Activated CD8-positive, alpha-beta memory T cell treated with anti-CD3 and anti-CD28 coated beads for 36 hours (primary cell): Measurements from ENCODE around the gene NDRG2. TPM values are rescaled to one million over a fixed set of nuclear protein-coding genes. Genes with fewer than 3 reads are reported as not detected.

ENCODE experiments used
- CTCF ChIA-PET: fragments of 350-600 bp; sonication (Branson Sonifier 250); formaldehyde crosslinking; loops from one replicate; lab custom pipeline; 2021; ENCODE audit warnings: antibody characterized with exemption; lab: Charles Lee
- POLR2A ChIA-PET: fragments of 350-600 bp; sonication (Branson Sonifier 250); formaldehyde crosslinking; loops from one replicate; lab custom pipeline; 2021; ENCODE audit warnings: antibody characterized with exemption; lab: Charles Lee
- total RNA-seq, 2 experiments: library from RNA; stranded (reverse); gene quantifications; one replicate each; pipeline ENCODE4 v1.2.3, GENCODE V29; 2021

Gene NDRG2
- 1 to 10 TPM; 4.0 to 4.5 TPM for total RNA-seq

DNA sequence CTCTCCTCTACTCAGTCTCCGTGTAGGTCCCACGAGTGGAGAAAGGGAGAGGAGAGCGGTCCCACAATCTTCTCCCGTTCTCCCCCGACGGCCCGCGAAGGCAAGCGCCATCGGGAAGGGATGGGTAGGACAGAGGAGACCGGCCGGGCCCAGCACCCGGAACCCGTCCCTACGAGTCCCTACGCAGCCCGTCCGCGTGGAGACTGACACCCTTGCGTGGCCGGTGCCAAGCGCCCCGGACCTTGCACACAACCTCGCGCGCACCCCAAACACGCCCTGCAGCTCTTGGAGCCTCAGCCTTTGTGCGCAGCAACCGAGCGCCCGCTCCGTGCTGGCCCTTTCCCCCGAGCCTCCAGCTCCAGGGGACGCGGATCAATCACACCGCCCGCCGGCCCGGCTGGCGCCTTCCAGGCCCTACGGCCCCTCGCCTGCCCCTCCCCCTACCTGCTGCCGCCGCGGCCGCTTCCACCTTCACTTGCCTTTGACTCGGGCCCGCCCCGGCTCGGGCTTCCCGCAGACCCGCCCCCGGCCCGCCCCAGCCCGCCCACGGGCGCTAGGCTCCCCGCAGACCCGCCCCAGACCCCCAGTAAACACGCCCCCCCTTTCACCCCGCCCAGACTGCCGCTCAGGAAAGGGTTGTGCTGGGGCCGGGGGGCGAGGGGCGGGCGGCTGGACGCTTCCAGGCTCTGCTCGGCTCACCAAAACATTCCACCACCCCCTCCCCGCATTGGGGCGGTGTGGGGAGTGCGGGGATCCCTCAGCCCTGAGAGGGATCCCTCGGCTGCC is at the start of gene NDRG2:
TSS of gene NDRG2 (minus strand) at position 477 of the 786 bp plus-strand sequence. CDS start 1,746 bp downstream, outside the sequence.
- POLR2A ChIA-PET: interaction anchor here (0.6 kb wide), 2 partner anchors 65 to 552 kb away, joined by 3 read pairs; no protein-coding TSS in a partner anchor
- CTCF ChIA-PET: interaction anchor here (1.4 to 2.6 kb wide), 2 partner anchors 10 to 78 kb away, joined by 3 to 13 read pairs; no protein-coding TSS in a partner anchor

DNA sequence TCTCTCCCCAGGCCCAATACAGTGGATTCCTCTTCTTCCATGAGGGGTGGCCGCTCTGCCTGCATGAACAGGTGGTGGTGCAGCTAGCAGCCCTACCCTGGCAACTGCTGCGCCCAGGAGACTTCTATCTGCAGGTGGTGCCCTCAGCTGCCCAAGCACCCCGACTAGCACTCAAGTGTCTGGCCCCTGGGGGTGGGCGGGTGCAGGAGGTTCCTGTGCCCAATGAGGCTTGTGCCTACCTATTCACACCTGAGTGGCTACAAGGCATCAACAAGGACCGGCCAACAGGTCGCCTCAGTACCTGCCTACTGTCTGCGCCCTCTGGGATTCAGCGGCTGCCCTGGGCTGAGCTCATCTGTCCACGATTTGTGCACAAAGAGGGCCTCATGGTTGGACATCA is 49.1 kb upstream of the NDRG2 start:
- POLR2A ChIA-PET: no interaction called here
- CTCF ChIA-PET: interaction anchor here (2.0 to 5.8 kb wide), 3 partner anchors 16 to 31 kb away, joined by 5 to 56 read pairs (median 9); no protein-coding TSS in a partner anchor

DNA sequence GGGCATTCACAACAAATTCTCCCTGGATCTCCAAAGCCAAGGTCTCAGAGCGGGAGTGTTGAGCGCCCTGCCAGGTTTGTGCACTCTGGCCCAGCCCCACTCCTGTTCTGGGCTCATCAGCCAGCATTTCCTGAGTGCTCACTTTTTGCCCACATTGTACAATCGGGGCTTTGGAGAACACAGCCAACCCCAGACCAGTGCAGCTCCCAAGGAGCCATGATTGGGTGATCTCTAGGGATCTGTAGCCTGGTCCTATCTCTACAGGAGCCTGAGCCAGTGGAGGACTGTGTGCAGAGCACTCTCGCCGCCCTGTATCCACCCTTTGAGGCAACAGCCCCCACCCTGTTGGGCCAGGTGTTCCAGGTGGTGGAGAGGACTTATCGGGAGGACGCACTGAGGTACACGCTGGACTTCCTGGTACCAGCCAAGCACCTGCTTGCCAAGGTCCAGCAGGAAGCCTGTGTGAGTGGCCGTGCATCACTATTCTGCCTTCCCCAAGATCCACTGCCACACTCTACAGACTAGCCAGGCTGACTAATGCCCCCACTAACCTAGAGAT is 48.0 kb upstream of the NDRG2 start:
- CTCF ChIA-PET: interaction anchor here (0.7 to 5.8 kb wide), 4 partner anchors 17 to 58 kb away, joined by 3 to 56 read pairs (median 6); no protein-coding TSS in a partner anchor
- POLR2A ChIA-PET: no interaction called here

DNA sequence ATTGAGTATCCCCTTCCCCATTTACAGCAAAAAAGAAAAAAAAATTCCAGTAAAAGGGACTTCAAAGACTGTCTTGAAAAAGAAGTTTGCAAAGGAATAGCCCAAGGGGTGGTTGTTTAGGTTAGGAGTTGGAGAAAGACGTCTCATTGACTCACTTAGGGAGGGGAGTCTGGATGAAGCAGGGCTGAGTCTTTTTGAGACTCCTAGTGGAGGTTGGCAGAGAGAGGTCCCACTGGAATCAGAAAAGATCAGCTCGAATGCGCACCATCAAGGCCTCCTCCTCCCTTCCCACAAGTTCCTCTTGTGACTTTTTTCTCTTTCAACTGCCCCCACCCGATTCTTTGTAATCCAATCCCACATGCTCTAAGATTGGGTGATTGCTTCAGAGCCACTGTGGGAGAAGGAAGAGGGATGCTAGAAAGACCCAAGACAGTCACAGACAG is 47.2 kb upstream of the NDRG2 start:
- CTCF ChIA-PET: interaction anchor here (0.7 to 5.8 kb wide), 5 partner anchors 18 to 57 kb away, joined by 3 to 56 read pairs (median 9); no protein-coding TSS in a partner anchor
- POLR2A ChIA-PET: no interaction called here

DNA sequence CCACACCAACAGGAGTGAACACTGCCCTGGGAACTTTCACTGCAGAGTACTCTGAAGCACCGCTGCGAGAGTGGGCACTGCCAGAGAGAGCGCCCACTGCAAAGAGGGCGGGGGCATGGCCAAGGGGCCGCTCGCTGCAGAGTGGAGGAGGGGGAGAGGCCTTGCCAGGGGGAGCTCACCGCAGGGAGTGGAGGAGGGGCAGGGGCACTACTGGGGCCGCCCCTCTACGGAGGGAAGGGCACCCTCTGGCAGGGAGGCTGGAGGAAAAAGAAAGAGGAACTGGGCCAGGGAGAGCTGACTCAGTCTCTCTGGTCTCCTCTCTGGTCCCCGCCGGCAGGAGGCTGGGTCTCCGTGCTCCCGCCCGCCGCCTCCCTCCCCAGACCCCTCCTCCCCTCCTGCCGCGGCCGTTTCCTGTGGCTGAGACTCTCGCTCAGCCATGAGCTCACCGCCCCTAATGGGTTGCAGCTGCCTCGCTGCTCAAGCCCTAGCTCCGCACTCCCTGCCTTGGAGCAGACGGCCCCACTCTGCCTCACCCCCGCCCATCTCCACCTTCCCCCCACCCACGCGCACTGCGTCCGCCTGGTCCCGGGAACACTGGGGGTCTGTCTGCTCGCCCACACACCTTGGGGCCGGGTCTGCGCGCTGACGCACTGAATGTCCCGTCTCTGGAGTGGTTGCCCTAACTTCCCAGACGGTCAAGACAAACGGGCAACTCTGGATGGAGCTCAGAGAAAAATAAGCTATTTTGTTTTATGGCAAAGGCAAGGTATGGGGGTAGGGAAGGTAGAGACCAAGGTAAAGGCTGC is 46.6 kb upstream of the NDRG2 start:
- ChIA-PET CTCF (interaction anchor here (1.0 to 5.8 kb wide), 9 partner anchors 16 to 56 kb away, joined by 3 to 56 read pairs (median 7); partner anchors contain the start of gene TMEM253), POLR2A (interaction anchor here (1.5 kb wide), 1 partner anchor 32 kb away, joined by 7 read pairs; no protein-coding TSS in a partner anchor)

DNA sequence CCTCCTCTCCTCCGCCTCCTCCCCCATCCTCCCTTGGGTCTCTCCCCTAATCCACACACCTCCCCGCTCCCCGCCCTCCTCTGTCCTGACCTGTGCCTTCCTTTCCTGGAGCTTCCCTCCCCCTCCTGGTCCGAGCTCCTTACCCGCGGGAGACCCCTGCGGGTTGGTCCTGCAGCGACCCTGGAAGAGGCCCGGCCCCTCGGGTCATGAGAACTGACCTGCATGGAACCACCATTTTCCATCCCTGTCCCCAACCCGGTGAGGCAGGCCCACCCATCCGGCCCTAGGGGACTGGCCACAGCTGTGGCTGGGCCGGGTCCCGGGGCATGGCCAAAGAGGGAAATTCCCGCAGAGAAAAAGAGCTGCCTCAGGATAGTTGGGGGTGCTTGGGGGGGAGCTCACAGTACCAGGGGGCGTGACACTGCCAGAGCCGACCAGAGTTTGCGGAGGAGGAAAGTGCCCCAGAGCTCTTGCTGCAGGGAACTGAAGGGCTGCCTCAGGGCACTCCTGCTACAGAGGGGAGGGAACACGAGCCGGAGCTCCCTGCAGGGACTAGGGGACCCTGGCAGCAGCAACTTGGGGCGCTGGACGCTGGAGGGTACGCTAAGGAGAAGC is 45.9 kb upstream of the NDRG2 start:
- ChIA-PET POLR2A (interaction anchor here (1.5 kb wide), 1 partner anchor 33 kb away, joined by 7 read pairs; no protein-coding TSS in a partner anchor), CTCF (interaction anchor here (1.0 to 5.8 kb wide), 9 partner anchors 17 to 56 kb away, joined by 3 to 56 read pairs (median 7); partner anchors contain the start of gene TMEM253)

DNA sequence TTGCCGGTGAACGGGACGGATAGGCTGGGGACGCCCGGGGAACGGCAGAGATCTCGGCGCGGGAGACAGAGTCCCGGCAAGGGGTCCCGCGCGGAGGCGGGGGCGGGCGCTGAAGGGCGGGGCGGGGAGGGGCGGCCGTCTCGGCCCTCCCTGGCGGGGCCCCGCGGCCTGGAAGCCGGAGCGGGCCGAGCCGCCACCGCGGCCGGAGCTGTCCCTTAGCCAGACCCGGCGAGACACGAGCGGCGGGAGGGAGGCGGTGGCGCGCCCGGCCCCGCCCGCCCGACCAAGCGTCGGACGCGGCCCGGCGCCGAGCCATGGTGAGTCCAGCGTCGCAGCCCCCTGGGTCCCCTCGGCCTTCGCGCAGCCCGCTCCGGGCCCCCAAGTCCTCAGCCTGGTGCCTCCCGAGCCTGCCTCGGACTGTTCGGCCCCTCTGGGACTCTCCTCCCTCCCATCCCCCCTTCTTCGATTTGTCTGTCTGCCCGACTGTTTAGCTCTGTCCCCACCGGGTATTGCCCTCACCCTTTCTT is 45.3 kb upstream of the NDRG2 start, which contains the start of gene ARHGEF40:
TSS of gene ARHGEF40 (plus strand) at position 222 of the 527 bp plus-strand sequence. CDS start at position 315, 93 bp downstream.
- POLR2A ChIA-PET: interaction anchor here (1.5 kb wide), 1 partner anchor 34 kb away, joined by 7 read pairs; no protein-coding TSS in a partner anchor

DNA sequence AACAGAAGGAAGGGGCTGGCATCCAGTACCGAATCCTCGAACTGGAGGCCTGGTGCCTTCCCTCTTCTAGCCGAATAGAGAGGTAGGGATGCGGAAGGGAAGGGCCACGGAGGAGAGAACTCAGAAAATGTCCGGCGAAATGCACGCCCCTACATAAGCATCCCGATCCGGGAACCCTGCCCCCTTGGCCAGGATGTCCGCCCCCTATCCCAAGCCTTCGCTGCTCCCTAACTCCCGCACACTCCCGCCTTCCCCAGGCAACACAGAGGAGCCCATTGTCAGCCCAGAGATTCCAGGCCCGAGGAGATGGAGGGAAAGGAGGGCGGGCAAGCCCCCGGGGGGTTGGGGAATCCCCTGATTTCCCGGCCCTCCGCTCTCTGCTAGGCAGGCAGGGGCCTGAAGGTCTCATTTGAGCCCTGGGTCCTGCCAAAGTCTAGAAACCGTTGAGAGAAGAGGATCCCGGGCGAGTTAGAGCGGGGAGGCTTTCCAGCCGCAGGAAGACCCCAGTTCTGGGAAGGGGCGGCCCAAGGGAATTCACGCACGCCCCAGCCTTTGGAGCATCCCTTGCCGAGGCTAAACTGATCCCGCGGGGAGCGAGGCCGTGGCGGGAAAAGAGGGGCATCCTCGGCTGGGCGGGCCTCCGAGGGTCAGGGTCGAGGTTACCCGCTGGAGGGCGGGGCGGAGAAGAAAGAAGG is 44.7 kb upstream of the NDRG2 start:
- ChIA-PET POLR2A (no interaction called here), CTCF (interaction anchor here (0.6 to 5.8 kb wide), 11 partner anchors 22 to 1458 kb away, joined by 3 to 56 read pairs (median 16); partner anchors contain the start of genes TMEM253 and ZNF219)

More for the DNA sequence above, 45.3 kb upstream of the NDRG2 start, which contains the start of gene ARHGEF40:
- CTCF ChIA-PET: interaction anchor here (1.0 to 5.8 kb wide), 8 partner anchors 18 to 55 kb away, joined by 3 to 56 read pairs (median 8); partner anchors contain the start of gene TMEM253

DNA sequence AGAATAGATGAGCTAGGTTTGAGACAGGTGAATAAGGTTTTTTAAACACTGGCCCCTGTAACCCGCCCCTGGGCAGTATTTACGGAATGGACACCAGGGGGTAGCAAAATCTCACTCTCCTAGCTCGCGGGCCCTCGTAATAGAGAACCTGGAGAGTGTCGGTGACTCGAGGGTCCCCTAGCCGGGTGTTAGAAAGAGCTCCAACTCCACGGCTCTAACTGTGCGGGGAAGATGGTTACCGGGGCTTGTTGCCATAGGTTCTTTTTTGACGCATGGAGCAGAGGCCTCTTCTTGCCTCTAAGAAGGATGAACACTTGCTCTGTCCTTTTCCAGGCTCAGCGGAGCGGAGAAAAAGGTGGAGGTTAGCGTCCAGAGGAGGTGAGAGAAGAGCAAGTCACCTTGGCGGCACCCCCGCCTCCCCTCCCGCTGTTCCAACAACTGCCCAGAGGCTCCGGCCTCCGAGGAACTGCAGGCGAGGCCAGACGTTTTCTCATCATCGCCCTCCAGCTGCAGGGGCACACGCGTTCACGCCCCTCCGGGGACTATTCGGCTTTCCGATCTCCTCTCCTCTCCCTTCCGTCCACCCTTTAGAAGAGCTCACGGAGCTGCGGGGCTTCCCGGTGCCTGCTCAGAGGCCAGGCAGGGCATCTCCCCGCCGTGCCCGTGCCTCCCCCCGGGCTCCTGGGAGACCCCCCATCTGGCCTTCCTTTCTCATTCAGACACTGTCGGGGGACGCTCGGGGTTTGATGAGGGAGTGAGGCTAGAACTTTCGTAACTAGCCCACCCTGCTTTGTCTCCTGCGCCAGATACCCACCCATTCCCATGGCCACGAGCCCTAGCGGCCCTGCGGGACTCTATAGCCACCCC is 43.9 kb upstream of the NDRG2 start:
- CTCF ChIA-PET: interaction anchor here (0.6 to 4.4 kb wide), 11 partner anchors 16 to 1459 kb away, joined by 3 to 42 read pairs (median 5); partner anchors contain the start of genes TMEM253 and ZNF219
- POLR2A ChIA-PET: no interaction called here

DNA sequence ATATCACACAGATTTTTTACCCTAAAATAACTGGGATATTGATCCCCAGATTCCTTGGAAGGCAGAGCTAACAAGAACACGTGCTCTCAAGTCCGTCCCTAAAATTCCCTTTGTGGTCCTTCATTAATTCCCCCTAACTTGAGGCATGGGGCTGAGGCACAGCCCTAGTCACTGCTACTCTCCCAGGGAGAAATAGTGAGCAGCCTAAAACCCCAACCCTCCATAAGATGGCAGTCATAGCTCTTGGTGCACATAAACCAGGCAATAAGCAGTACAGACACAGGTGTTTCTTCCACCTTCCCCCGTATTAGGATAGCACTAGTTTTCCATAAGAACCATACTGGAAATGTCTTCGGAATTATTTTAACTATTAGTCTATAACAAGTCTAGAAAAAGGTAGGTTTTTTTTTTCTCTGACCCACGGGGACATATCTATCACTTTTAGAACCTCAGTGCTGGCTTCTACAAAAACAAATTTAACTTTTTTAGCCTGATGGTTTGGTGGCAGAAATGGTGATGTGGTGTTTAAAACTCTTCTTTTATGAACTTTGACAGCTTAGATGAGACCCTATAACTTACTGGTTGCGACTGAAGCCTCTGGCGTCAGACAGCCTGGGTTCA is 42.1 kb upstream of the NDRG2 start:
- CTCF ChIA-PET: interaction anchor here (2.2 to 4.4 kb wide), 5 partner anchors 22 to 52 kb away, joined by 6 to 42 read pairs (median 28); partner anchors contain the start of gene ZNF219
- POLR2A ChIA-PET: no interaction called here

DNA sequence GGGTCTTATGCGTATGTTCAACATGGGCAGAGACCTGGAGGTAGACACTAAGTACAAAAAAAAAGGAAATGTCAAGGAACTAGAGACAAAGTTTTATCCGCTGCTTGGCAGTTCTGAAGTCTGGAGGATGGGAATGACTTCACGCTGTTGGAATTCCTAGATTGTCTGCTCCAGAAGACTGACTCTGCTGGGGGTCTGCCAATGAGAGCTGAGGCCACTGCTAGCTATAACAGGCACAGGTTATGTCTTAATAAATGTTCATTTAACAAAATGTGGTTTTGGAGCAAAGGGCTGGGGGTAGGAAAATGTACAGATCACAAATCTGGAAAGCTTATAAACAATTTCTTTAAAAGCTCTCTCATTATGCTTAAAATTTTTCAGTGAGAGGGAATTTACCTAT is 38.6 kb upstream of the NDRG2 start:
- CTCF ChIA-PET: interaction anchor here (1.2 kb wide), 1 partner anchor 29 kb away, joined by 3 read pairs; no protein-coding TSS in a partner anchor
- POLR2A ChIA-PET: no interaction called here

DNA sequence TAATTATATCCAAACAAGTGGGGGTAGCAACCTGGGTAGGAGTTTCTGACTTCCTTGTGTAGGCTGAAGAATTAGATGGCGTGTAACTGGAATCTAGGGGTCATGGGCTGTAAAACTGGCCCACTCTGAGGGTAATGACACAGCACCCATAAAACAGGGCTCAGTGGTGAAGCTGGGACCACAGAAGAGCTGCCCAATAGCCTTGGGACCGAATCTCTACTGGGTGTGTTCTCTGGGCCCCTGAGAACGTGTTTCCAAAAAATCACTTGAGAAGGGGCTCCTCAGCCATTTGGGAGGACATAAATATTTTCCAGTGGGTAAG is 36.4 kb upstream of the NDRG2 start:
- ChIA-PET POLR2A (no interaction called here), CTCF (interaction anchor here (1.3 to 1.5 kb wide), 2 partner anchors 11 to 32 kb away, joined by 3 to 4 read pairs; no protein-coding TSS in a partner anchor)

DNA sequence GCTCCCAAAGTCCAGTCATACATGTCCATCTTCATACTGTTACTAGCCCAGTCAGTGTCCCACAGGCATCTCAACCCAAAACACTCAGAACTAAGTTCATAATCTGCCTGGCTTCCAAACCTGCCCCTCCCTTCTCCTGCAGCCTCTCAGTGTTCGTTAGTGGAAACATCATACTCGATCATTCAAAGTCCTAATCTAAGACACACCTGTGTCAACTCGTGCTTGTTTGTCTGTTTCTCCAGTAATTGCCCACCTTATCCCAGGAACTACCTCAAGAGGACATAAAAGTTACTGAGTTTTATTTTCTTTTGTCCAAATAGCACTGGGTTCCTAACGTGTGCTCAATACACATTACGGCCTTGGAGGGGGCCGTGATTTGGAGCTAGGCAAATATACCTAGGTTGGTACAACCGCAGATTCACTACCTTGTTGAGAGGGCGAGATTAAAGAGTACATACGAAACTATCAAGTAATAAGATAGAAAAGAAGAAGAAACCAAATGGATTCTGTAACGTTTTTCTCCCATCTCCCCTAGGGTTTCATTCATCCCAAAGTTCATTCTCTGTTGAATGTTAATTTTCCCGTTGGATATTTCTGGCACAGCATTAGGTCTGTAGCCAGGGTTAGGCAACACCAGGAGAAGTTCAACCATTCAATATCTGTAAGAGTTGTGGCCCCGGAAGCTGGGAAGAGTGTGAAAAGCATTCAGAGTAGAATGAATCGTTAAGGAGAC is 35.9 kb upstream of the NDRG2 start:
- ChIA-PET CTCF (interaction anchor here (1.3 kb wide), 1 partner anchor 32 kb away, joined by 4 read pairs; no protein-coding TSS in a partner anchor), POLR2A (no interaction called here)

DNA sequence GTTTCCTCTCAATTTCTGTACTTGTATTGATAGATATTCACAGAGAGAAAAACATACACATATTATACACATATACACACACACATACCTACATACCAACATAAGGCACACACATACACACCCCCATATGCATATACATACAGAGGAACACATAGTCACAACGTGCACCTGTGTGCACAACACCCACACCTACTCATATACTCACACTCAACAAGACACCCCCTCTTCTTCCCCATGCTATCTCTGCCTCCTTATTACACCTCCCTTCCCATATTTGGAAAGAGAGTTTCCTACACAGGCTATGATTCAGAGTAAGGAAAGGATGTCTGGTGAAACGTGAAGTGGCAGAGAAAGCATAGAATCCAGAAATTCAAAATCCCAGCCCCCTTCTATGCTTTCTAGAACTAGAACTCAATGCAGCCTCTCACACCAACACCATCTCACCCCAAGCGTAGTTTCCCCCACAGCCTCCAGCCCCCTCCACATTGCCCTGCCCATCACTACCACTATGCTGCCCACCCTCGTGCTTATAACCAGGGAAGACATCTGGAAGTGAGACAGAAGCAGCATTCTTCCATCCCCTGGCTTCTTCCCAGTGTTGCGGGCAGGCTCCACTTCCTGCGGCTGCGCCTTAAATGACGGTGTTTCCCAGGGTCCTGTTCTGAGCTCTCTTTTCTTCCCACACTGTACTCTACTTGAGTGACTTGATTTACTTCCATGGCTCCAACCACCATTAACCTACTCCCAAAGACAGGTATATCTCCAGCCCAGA is 35.2 kb upstream of the NDRG2 start:
- ChIA-PET CTCF (interaction anchor here (1.3 kb wide), 1 partner anchor 33 kb away, joined by 4 read pairs; no protein-coding TSS in a partner anchor), POLR2A (no interaction called here)
